Natural killer cell (primary cell): ENCODE results near the gene CRTAC1. TPM values are rescaled to one million over a fixed set of nuclear protein-coding genes. Genes with fewer than 3 reads are reported as not detected.

ENCODE experiments used
- ATAC-seq, 3 donors: fragments of 150-1000 bp in 2 of 3; fragments of 200-7000 bp in 1 of 3; cut with Tn5 transposase; 1 replicate in 1 of 3; 2 replicates in 2 of 3; pipeline ENCODE4 v1.10.0; 2021; ENCODE audit warnings: mild to moderate bottlenecking in 2 of 3, moderate library complexity in 2 of 3
- DNase-seq, 2 donors: peaks; one replicate each; pipeline versions ENCODE4 v3.0.0 to v3.0.0-alpha.2; 2013 to 2021; ENCODE audit warnings: mixed read lengths in 1 of 2
- H3K27ac ChIP-seq: one replicate; pipeline ENCODE4 v1.5.1; 2013; ENCODE audit warnings: mild to moderate bottlenecking, low read length
- H3K27me3 ChIP-seq: one replicate; pipeline ENCODE4 v1.6.1; 2013; ENCODE audit warnings: low read length; ENCODE audit not compliant: control insufficient read depth, insufficient read depth
- H3K36me3 ChIP-seq: one replicate; pipeline ENCODE4 v1.6.1; 2013; ENCODE audit warnings: low read length; ENCODE audit not compliant: control insufficient read depth, insufficient read depth
- H3K4me1 ChIP-seq: one replicate; pipeline ENCODE4 v1.6.1; 2013; ENCODE audit warnings: low read length; ENCODE audit not compliant: control insufficient read depth, insufficient read depth
- H3K4me3 ChIP-seq: one replicate; pipeline ENCODE4 v1.5.1; 2013; ENCODE audit warnings: low read length
- H3K9me3 ChIP-seq: one replicate; pipeline ENCODE4 v1.6.1; 2013; ENCODE audit warnings: low read length; ENCODE audit not compliant: control insufficient read depth, insufficient read depth
- H3K27ac Mint-ChIP-seq, 2 donors: one replicate each; pipeline ENCODE4 v1.8.0; 2022; ENCODE audit warnings: mild to moderate bottlenecking in 2 of 2, mixed read lengths in 2 of 2, moderate library complexity in 1 of 2
- H3K27me3 Mint-ChIP-seq, 2 donors: one replicate each; pipeline ENCODE4 v1.8.0; 2022; ENCODE audit warnings: low read depth in 2 of 2, mixed read lengths in 2 of 2
- H3K36me3 Mint-ChIP-seq: one replicate; pipeline ENCODE4 v1.8.0; 2022; ENCODE audit warnings: mixed read lengths
- H3K4me1 Mint-ChIP-seq, 2 donors: one replicate each; pipeline ENCODE4 v1.8.0; 2022; ENCODE audit warnings: mixed read lengths in 2 of 2
- H3K4me3 Mint-ChIP-seq: one replicate; pipeline ENCODE4 v1.8.0; 2022; ENCODE audit warnings: mild to moderate bottlenecking, moderate library complexity, mixed read lengths
- H3K9me3 Mint-ChIP-seq, 2 donors: one replicate each; pipeline ENCODE4 v1.8.0; 2022; ENCODE audit warnings: mixed read lengths in 2 of 2
- whole genome bisulfite sequencing: methylation state at CpG from one replicate; pipeline ENCODE4 v1.1.7; 2013; ENCODE audit warnings: missing lambda C conversion rate; ENCODE audit not compliant: insufficient coverage; 5-methylcytosine and 5-hydroxymethylcytosine counted together
- intact Hi-C: fragments of 100-400 bp; cut with micrococcal nuclease; formaldehyde crosslinking; loops from one replicate; pipeline ENCODE4 v1.14.2; 2022
- total RNA-seq, 4 donors: library from RNA; stranded (reverse); fragments of 120-200 nt in 1 of 4; gene quantifications; one replicate each; pipeline versions ENCODE4 v1.2.3 to v1.2.4, GENCODE V29; 2013 to 2022
- TF ChIP-seq, protein P1 (sequence below): fragments of 200-600 bp; IDR thresholded peaks from one replicate; pipeline ENCODE4 v1.8.0; 2022; ENCODE audit warnings: antibody characterized with exemption

The CRTAC1 gene
- total RNA-seq, 3 donors from 2014 or later (not counting 1 experiment from before 2014, with no cell fraction given), result not detected

DNA sequence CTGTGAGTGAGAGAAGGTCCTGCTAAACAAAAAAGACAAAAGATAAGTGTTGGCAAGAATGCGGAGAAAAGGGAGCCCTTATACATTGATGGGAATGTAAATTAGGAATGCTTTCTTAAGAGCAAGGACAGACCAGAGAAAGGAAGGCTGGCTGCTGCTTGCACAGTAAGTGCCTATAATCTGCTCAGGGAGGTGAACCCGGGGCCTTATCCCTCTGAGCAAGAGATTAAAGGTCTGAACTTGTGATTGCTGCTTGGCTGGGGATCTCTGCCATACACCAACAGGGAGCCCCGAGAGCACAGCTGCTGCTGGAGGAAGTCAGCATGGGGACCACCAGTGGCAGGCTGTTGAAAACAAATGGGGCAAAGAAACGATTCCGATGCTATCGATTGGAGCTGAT lies 32.0 kb upstream of the CRTAC1 start:
- TF ChIP-seq, protein P1, sequence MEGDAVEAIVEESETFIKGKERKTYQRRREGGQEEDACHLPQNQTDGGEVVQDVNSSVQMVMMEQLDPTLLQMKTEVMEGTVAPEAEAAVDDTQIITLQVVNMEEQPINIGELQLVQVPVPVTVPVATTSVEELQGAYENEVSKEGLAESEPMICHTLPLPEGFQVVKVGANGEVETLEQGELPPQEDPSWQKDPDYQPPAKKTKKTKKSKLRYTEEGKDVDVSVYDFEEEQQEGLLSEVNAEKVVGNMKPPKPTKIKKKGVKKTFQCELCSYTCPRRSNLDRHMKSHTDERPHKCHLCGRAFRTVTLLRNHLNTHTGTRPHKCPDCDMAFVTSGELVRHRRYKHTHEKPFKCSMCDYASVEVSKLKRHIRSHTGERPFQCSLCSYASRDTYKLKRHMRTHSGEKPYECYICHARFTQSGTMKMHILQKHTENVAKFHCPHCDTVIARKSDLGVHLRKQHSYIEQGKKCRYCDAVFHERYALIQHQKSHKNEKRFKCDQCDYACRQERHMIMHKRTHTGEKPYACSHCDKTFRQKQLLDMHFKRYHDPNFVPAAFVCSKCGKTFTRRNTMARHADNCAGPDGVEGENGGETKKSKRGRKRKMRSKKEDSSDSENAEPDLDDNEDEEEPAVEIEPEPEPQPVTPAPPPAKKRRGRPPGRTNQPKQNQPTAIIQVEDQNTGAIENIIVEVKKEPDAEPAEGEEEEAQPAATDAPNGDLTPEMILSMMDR, result no peak
- no peaks in the 10 kb centered on the region for H3K4me1 Mint-ChIP-seq
- no peaks in the 10 kb centered on the region for H3K9me3 ChIP-seq
- no peak overlapping the region for H3K4me3 ChIP-seq
- H3K36me3 ChIP-seq, result no peaks in the 10 kb centered on the region
- no peak overlapping the region for H3K27ac Mint-ChIP-seq
- 75% methylated on average over 6 of the region's 6 CpGs for WGBS
- H3K36me3 Mint-ChIP-seq, result no peaks in the 10 kb centered on the region
- H3K27me3 Mint-ChIP-seq, result peaks cover 34 to 59% of the 10 kb centered on the region in 2 donors
- ATAC-seq (no peak), DNase-seq (no peak)
- H3K4me1 ChIP-seq, result no peaks in the 10 kb centered on the region
- H3K27ac ChIP-seq, result no peak overlapping the region
- no peaks in the 10 kb centered on the region for H3K9me3 Mint-ChIP-seq
- H3K27me3 ChIP-seq, result peaks cover 6% of the 10 kb centered on the region
- intact Hi-C loops, result no loop called here
- no peak overlapping the region for H3K4me3 Mint-ChIP-seq

DNA sequence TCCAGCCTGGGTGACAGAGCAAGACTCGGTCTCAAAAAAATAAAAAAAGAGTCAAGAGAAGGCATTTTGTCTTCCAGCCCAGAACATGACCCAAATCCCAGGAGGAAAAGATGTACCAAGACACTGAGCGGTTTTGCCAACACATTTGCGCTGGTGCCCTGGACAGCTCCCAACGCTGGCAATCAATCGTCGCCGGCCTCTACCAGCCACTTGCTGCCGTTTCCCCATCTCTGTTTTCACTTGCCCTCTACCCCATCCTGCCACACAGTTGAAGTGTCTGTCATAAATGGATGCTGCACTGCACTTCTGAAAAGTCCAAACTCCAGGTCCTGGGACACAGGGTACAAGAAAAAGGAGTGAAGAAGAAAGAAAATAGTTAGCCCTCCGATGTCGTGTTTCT lies 29.7 kb upstream of the CRTAC1 start:
- H3K27me3 ChIP-seq, result no peaks in the 10 kb centered on the region
- Mint-ChIP-seq H3K36me3 (no peaks in the 10 kb centered on the region), H3K27me3 (peaks cover 34 to 65% of the 10 kb centered on the region in 2 donors), H3K9me3 (peaks cover 0 to 6% of the 10 kb centered on the region in 2 donors), H3K27ac (no peak overlapping the region), H3K4me3 (no peak overlapping the region), H3K4me1 (no peaks in the 10 kb centered on the region)
- TF ChIP-seq, protein P1, result no peak
- no peaks in the 10 kb centered on the region for H3K9me3 ChIP-seq
- DNase-seq, result no peak
- H3K36me3 ChIP-seq, result no peaks in the 10 kb centered on the region
- intact Hi-C loops, result no loop called here
- H3K27ac ChIP-seq, result no peak overlapping the region
- ATAC-seq, result no peak
- H3K4me1 ChIP-seq, result no peaks in the 10 kb centered on the region
- H3K4me3 ChIP-seq, result no peak overlapping the region
- 83% methylated on average over 10 of the region's 10 CpGs for WGBS

DNA sequence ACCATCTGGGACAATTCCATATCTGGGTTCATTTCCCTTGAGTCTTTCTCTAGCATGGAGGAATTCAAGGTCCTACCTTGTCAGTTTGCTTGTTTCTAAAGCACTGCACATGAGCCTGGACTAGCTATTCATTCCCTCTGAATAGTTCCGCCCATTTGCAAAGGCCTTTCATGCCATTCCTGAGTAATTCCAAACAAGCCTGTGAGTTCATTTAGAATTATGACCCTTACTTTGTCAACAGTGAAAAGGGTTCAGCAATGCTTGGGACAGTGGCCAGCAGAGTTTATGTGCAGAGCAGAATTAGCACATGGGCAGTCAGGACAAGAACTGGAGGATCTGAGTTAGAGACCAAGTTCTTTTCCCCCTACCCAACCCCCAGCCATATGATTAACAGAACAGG lies 27.9 kb upstream of the CRTAC1 start:
- H3K4me1 ChIP-seq, result no peaks in the 10 kb centered on the region
- Mint-ChIP-seq H3K27me3 (peaks cover 30 to 58% of the 10 kb centered on the region in 2 donors), H3K9me3 (peaks cover 0 to 6% of the 10 kb centered on the region in 2 donors), H3K4me3 (no peak overlapping the region), H3K4me1 (no peaks in the 10 kb centered on the region), H3K27ac (no peak overlapping the region), H3K36me3 (no peaks in the 10 kb centered on the region)
- intact Hi-C loops, result no loop called here
- no peaks in the 10 kb centered on the region for H3K27me3 ChIP-seq
- TF ChIP-seq, protein P1, result no peak
- no peaks in the 10 kb centered on the region for H3K36me3 ChIP-seq
- no peaks in the 10 kb centered on the region for H3K9me3 ChIP-seq
- DNase-seq, result no peak
- WGBS, result 88% methylated on average over 1 of the region's 1 CpG
- ATAC-seq, result no peak
- H3K4me3 ChIP-seq, result no peak overlapping the region
- no peak overlapping the region for H3K27ac ChIP-seq

DNA sequence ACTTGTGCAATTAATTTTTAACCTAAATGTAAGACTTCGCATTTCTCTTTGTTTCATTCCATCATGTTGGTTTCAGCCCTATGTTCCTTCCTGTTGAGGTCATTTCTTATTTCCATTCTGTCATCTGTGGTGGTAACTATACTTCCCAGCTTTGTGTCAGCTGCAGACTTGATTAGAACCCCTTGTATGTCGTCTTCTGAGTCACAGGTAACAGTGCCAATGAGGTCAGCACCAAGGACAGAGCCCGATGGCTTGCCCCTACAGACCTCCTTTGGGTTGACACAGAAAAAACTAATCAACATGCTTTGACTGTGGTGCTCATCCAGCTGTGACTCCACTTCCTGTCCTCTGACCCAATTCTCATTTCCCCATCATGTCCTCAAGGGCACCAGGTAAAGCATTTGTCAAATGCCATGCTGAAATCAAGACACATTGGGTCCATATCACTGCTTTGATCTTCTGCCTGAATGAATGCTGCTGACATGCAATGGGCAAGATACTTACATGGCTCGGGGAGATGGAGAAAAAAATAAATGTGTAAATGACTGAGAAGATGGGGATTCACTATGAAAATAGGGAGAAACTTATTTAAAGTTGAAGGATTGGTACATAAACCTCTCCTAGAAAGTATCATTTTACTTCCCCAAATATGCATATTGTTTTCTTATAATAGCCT lies 25.6 kb upstream of the CRTAC1 start:
- Mint-ChIP-seq H3K9me3 (peaks cover 0 to 6% of the 10 kb centered on the region in 2 donors), H3K27ac (no peak overlapping the region), H3K36me3 (no peaks in the 10 kb centered on the region), H3K4me3 (no peak overlapping the region), H3K27me3 (peaks cover 24 to 60% of the 10 kb centered on the region in 2 donors), H3K4me1 (no peaks in the 10 kb centered on the region)
- H3K36me3 ChIP-seq, result no peaks in the 10 kb centered on the region
- DNase-seq (no peak), ATAC-seq (no peak)
- H3K4me3 ChIP-seq, result no peak overlapping the region
- no peaks in the 10 kb centered on the region for H3K27me3 ChIP-seq
- H3K27ac ChIP-seq, result no peak overlapping the region
- H3K4me1 ChIP-seq, result no peaks in the 10 kb centered on the region
- 55% methylated on average over 4 of the region's 4 CpGs for WGBS
- TF ChIP-seq, protein P1, result no peak
- H3K9me3 ChIP-seq, result no peaks in the 10 kb centered on the region
- intact Hi-C loops, result no loop called here
